SK-N-SH (cell line): ENCODE results near the gene VAMP5. TPM values are rescaled to one million over a fixed set of nuclear protein-coding genes. Genes with fewer than 3 reads are reported as not detected.
A peak's percentile ranks its signal among the peaks of the same experiment; 100 is the strongest.

ENCODE experiments used
- CTCF ChIA-PET: fragments of 300-600, 350-600 bp; formaldehyde crosslinking; extraction: SDS; loops from one replicate; lab custom pipeline; 2021; lab: Yijun Ruan, JAX
- POLR2A ChIA-PET: fragments of 350-600 bp; sonication (Branson Sonifier 250); formaldehyde crosslinking; extraction: SDS; loops from one replicate; lab custom pipeline; 2020; ENCODE audit warnings: antibody characterized with exemption, inconsistent platforms; lab: Yijun Ruan, JAX
- DNase-seq: peaks from one replicate; pipeline ENCODE4 v3.0.0; 2012
- H2AFZ ChIP-seq: fragments of 200-600 bp; sonication (generic); 2 replicates; pipeline ENCODE4 v1.8.1; 2016; ENCODE audit warnings: antibody characterized with exemption, mild to moderate bottlenecking, low read depth
- H3F3A ChIP-seq: fragments of 200-600 bp; sonication (generic); replicated peaks from 2 replicates; pipeline ENCODE3; 2016; ENCODE audit warnings: antibody characterized with exemption, mild to moderate bottlenecking; ENCODE audit not compliant: insufficient read depth
- H3K27ac ChIP-seq, 2 experiments: fragments of 200-500 bp in 1 of 2; fragments of 200-600 bp in 1 of 2; sonication (Bioruptor generic) in 1 of 2; sonication (generic), shearing (Covaris generic) in 1 of 2; 2 replicates each; pipeline versions ENCODE4 v1.5.1 to v1.6.1; 2014 to 2016; ENCODE audit warnings: low read depth in 2 of 2, inconsistent platforms in 1 of 2, low read length in 1 of 2, mild to moderate bottlenecking in 1 of 2, mixed read lengths in 1 of 2
- H3K27me3 ChIP-seq: fragments of 200-600 bp; sonication (generic), shearing (Covaris generic); 2 replicates; pipeline ENCODE4 v1.6.1; 2016; ENCODE audit warnings: mixed run types; ENCODE audit not compliant: insufficient read depth
- H3K36me3 ChIP-seq, 2 experiments: fragments of 200-500 bp in 1 of 2; fragments of 200-600 bp in 1 of 2; sonication (Bioruptor generic) in 1 of 2; sonication (generic) in 1 of 2; replicated peaks in 1 of 2; 2 replicates each; pipeline versions ENCODE3 to v1.5.1; 2014 to 2016; ENCODE audit warnings: low read length in 1 of 2, mild to moderate bottlenecking in 1 of 2; ENCODE audit not compliant: insufficient read depth in 2 of 2, control insufficient read depth in 1 of 2
- H3K4me1 ChIP-seq, 2 experiments: fragments of 200-500 bp in 1 of 2; fragments of 200-600 bp in 1 of 2; sonication (Bioruptor generic) in 1 of 2; sonication (generic), shearing (Covaris generic) in 1 of 2; 2 replicates each; pipeline versions ENCODE4 v1.5.1 to v1.6.1; 2014 to 2016; ENCODE audit warnings: low read depth in 1 of 2, low read length in 1 of 2, mixed run types in 1 of 2; ENCODE audit not compliant: insufficient read depth in 2 of 2, control insufficient read depth in 1 of 2
- H3K4me2 ChIP-seq: fragments of 200-600 bp; sonication (generic), shearing (Covaris generic); 2 replicates; pipeline ENCODE4 v1.6.1; 2017; ENCODE audit warnings: mixed run types
- H3K4me3 ChIP-seq, 2 experiments: fragments of 200-500 bp in 1 of 2; fragments of 200-600 bp in 1 of 2; sonication (Bioruptor generic) in 1 of 2; sonication (generic), shearing (Covaris generic) in 1 of 2; 2 replicates each; pipeline versions ENCODE4 v1.5.1 to v1.8.1; 2014 to 2016; ENCODE audit warnings: low read depth in 2 of 2, inconsistent platforms in 1 of 2, low read length in 1 of 2, mild to moderate bottlenecking in 1 of 2, mixed read lengths in 1 of 2, moderate library complexity in 1 of 2
- H3K79me2 ChIP-seq: fragments of 200-600 bp; sonication (generic); 2 replicates; pipeline ENCODE4 v1.8.1; 2017; ENCODE audit warnings: mild to moderate bottlenecking; ENCODE audit not compliant: insufficient read depth
- H3K9ac ChIP-seq: fragments of 200-600 bp; sonication (generic); 2 replicates; pipeline ENCODE4 v1.6.1; 2017; ENCODE audit warnings: mixed run types
- H3K9me2 ChIP-seq: fragments of 200-600 bp; sonication (generic); 2 replicates; pipeline ENCODE4 v1.6.1; 2017; ENCODE audit warnings: mixed run types
- H3K9me3 ChIP-seq: fragments of 200-600 bp; sonication (generic); 2 replicates; pipeline ENCODE4 v1.6.1; 2017; ENCODE audit warnings: mixed run types, mild to moderate bottlenecking, moderate library complexity
- H4K20me1 ChIP-seq: fragments of 200-600 bp; sonication (generic); 2 replicates; pipeline ENCODE4 v1.6.1; 2017; ENCODE audit warnings: mild to moderate bottlenecking, mixed run types; ENCODE audit not compliant: insufficient read depth
- CHD2 ChIP-seq: fragments of 150-350 bp; IDR thresholded peaks from 2 replicates; pipeline ENCODE4 v1.6.1; 2018; ENCODE audit warnings: low read length; ENCODE audit not compliant: partially characterized antibody
- ELF1 ChIP-seq: IDR thresholded peaks from 2 replicates; pipeline ENCODE4 v1.4.0; 2012
- EZH2phosphoT487 ChIP-seq: fragments of 200-600 bp; sonication (generic); IDR thresholded peaks from 2 replicates; pipeline ENCODE4 v1.6.1; 2017; ENCODE audit warnings: low read depth, mixed run types, mild to moderate bottlenecking, antibody characterized with exemption, moderate library complexity, borderline replicate concordance
- FOXM1 ChIP-seq: IDR thresholded peaks from 2 replicates; pipeline ENCODE4 v1.4.0; 2012; ENCODE audit warnings: low read depth, mild to moderate bottlenecking
- GATA2 ChIP-seq: sonication (generic); formaldehyde crosslinking; IDR thresholded peaks from 2 replicates; pipeline ENCODE4 v1.5.0; 2020; ENCODE audit warnings: mild to moderate bottlenecking, missing genetic modification reagents
- IRF3 ChIP-seq: fragments of 150-350 bp; IDR thresholded peaks from 2 replicates; pipeline ENCODE4 v1.6.1; 2016; ENCODE audit warnings: mild to moderate bottlenecking, low read depth, low read length
- MEF2A ChIP-seq: IDR thresholded peaks from 2 replicates; pipeline ENCODE4 v1.4.0; 2012; ENCODE audit warnings: low read depth, borderline replicate concordance
- NFIC ChIP-seq: IDR thresholded peaks from 2 replicates; pipeline ENCODE4 v1.4.0; 2012; ENCODE audit warnings: borderline replicate concordance
- PBX3 ChIP-seq: IDR thresholded peaks from 2 replicates; pipeline ENCODE4; 2012
- POLR2AphosphoS5 ChIP-seq: IDR thresholded peaks from 2 replicates; pipeline ENCODE4 v1.6.1; 2012; ENCODE audit warnings: low read depth, low read length
- REST ChIP-seq: IDR thresholded peaks from 2 replicates; pipeline ENCODE4 v1.6.1; 2012; ENCODE audit warnings: mild to moderate bottlenecking, low read depth, low read length, moderate library complexity
- RFX5 ChIP-seq: IDR thresholded peaks from 2 replicates; pipeline ENCODE4 v1.6.1; 2012; ENCODE audit warnings: mild to moderate bottlenecking, improper control_type of control experiment, low read length
- SMC3 ChIP-seq: IDR thresholded peaks from 2 replicates; pipeline ENCODE4 v1.6.1; 2012; ENCODE audit warnings: low read depth, low read length, improper control_type of control experiment
- USF1 ChIP-seq: IDR thresholded peaks from 2 replicates; pipeline ENCODE4 v1.4.0; 2012; ENCODE audit warnings: low read depth, borderline replicate concordance
- USF2 ChIP-seq: fragments of 150-350 bp; IDR thresholded peaks from 2 replicates; pipeline ENCODE4 v1.6.1; 2017; ENCODE audit warnings: antibody characterized with exemption, low read length, low read depth, borderline replicate concordance
- YY1 ChIP-seq: IDR thresholded peaks from 2 replicates; pipeline ENCODE4 v1.4.0; 2012; ENCODE audit warnings: low read depth, mild to moderate bottlenecking
- WGBS: methylation state at CpG from one replicate; pipeline ENCODE4 v1.1.6; 2017; ENCODE audit warnings: low lambda C conversion rate; 5-methylcytosine and 5-hydroxymethylcytosine counted together
- polyA plus RNA-seq, 3 experiments: library from polyadenylated mRNA; depleted of rRNA; stranded (reverse); fragments of >200 nt; gene quantifications; 2 replicates each; pipeline ENCODE4 v1.2.3, GENCODE V29; 2012

VAMP5 gene
- polyA plus RNA-seq, 1 of the 3 experiments (the other 2 are of a cell fraction), result 12.0 TPM

- Histone ChIP-seq H4K20me1 (no peaks in the 10 kb centered on the region), H3K9me2 (no peaks in the 10 kb centered on the region), H3K27me3 (no peaks in the 10 kb centered on the region), H3K27ac (peak overlapping the region; percentile 24 to 75; a peak in 3 of 4 replicates), H3F3A (peaks cover 18% of the 10 kb centered on the region), H3K9me3 (no peaks in the 10 kb centered on the region), H3K9ac (peak overlapping the region; percentile 72), H3K4me1 (peaks cover 6 to 23% of the 10 kb centered on the region in 2 experiments; a peak in 2 of 4 replicates), H3K4me2 (peak overlapping the region; percentile 96), H2AFZ (peak overlapping the region; percentile 71; the same call in 1 of the 2 replicates), H3K36me3 (peaks cover 0 to 29% of the 10 kb centered on the region in 2 experiments), H3K79me2 (peaks cover 21% of the 10 kb centered on the region), H3K4me3 (peak overlapping the region; percentile 93 to 98)
- WGBS, result 31% methylated on average over 9 of the region's 36 CpGs
- peak; percentile 45 for DNase-seq
- peak; percentile 61; the same call in 1 of the 2 replicates for TF ChIP-seq USF1
- TF ChIP-seq ELF1, result no peak
- peak; percentile 27; the same call in 1 of the 2 replicates for TF ChIP-seq POLR2AphosphoS5
- TF ChIP-seq YY1, result no peak
- ChIA-PET CTCF (interaction anchor here (1.0 to 1.4 kb wide), 3 partner anchors 9 to 53 kb away, joined by 3 to 4 read pairs (median 3); partner anchors contain the start of gene C2orf68), POLR2A (interaction anchor here (0.6 to 2.2 kb wide), 5 partner anchors 8 to 183 kb away, joined by 3 to 10 read pairs (median 7); partner anchors contain the start of genes C2orf68, MAT2A and SH2D6)
Observed at GRCh38 chr2:85601771-85602475, 17.7 kb downstream of the VAMP5 start.

GRCh38 chr2:85602476-85603234 is 18.4 kb downstream of the VAMP5 start, which contains the start of gene TMEM150A:
Gene TMEM150A (minus strand): TSS chr2:85602698. CDS start chr2:85601948, 750 bp downstream.
- H3K4me1 ChIP-seq, result peaks cover 6 to 22% of the 10 kb centered on the region in 2 experiments; a peak in 2 of 4 replicates
- peak within 1 kb of the TSS; percentile 88 for H2AFZ ChIP-seq
- H3K9ac ChIP-seq, result peak within 1 kb of the TSS; percentile 72
- peak; percentile 97 for DNase-seq
- H3F3A ChIP-seq, result peaks cover 23% of the 10 kb centered on the region
- H3K9me3 ChIP-seq, result no peaks in the 10 kb centered on the region
- no peaks in the 10 kb centered on the region for H3K9me2 ChIP-seq
- peaks cover 15% of the 10 kb centered on the region for H3K79me2 ChIP-seq
- no peaks in the 10 kb centered on the region for H4K20me1 ChIP-seq
- H3K36me3 ChIP-seq, result peaks cover 7 to 32% of the 10 kb centered on the region in 2 experiments
- H3K27ac ChIP-seq, result peak within 1 kb of the TSS; percentile 71 to 75
- ChIA-PET CTCF (interaction anchor here (1.0 to 3.0 kb wide), 4 partner anchors 8 to 52 kb away, joined by 3 to 12 read pairs (median 4); partner anchors contain the start of gene C2orf68), POLR2A (interaction anchor here (1.3 to 2.2 kb wide), 3 partner anchors 9 to 183 kb away, joined by 7 to 10 read pairs (median 7); partner anchors contain the start of genes C2orf68, MAT2A and SH2D6)
- peak within 1 kb of the TSS; percentile 93 to 98 for H3K4me3 ChIP-seq
- WGBS, result 0% methylated on average over 10 of the region's 73 CpGs
- peak within 1 kb of the TSS; percentile 96 for H3K4me2 ChIP-seq
- H3K27me3 ChIP-seq, result no peaks in the 10 kb centered on the region
- no peak for TF ChIP-seq GATA2 (CRISPR knock-in tag)
- no peak for TF ChIP-seq IRF3
- TF ChIP-seq CHD2, result no peak
- no peak for TF ChIP-seq NFIC
- no peak for TF ChIP-seq EZH2phosphoT487
- no peak; the same call in 1 of the 2 replicates for TF ChIP-seq PBX3
- TF ChIP-seq REST, result no peak
- no peak for TF ChIP-seq RFX5
- TF ChIP-seq SMC3, result no peak
- no peak for TF ChIP-seq FOXM1
- 0 out of 2 replicates have a peak, but pooled peaks have one; percentile 14 for TF ChIP-seq POLR2AphosphoS5
- TF ChIP-seq MEF2A, result no peak
- no peak; the same call in 1 of the 2 replicates for TF ChIP-seq USF2
